Activated CD8-positive, alpha-beta memory T cell treated with anti-CD3 and anti-CD28 coated beads for 1 hour (primary cell): Measurements from ENCODE around the gene ZNF503.

Experiments used
- DNase-seq, 2 donors: peaks; one replicate each; pipeline ENCODE4 v3.0.0-alpha.2; 2020; ENCODE audit warnings: low read depth in 1 of 2; ENCODE audit errors: extremely low read depth in 1 of 2

The ZNF503 gene

GRCh38 chr10:75357500-75357899, 44.1 kb downstream of the ZNF503 start:
- DNase-seq = no peak

- no peak for DNase-seq
Observed at GRCh38 chr10:75356484-75356883, 45.1 kb downstream of the ZNF503 start.

GRCh38 chr10:75355706-75356105, 45.9 kb downstream of the ZNF503 start:
- DNase-seq = no peak

GRCh38 chr10:75353183-75353582, 48.4 kb downstream of the ZNF503 start:
- no peak for DNase-seq

- no peak for DNase-seq
Observed at GRCh38 chr10:75352650-75353049, 48.9 kb downstream of the ZNF503 start.

- DNase-seq = no peak
Observed at GRCh38 chr10:75351637-75352036, 49.9 kb downstream of the ZNF503 start.

- DNase-seq = no peak
Observed at GRCh38 chr10:75350791-75351190, 50.8 kb downstream of the ZNF503 start.
